NCI-H69 (cell line): ENCODE data around the gene LNPEP.

ENCODE experiments used
- DNase-seq: peaks from one replicate; lab custom pipeline; 2025; lab: John Stamatoyannopoulos, UW

The LNPEP gene

GRCh38 chr5:97000391-97000790 is 64.5 kb downstream of the LNPEP start:
- no peak for DNase-seq

- no peak for DNase-seq
These were observed 67.1 kb downstream of the LNPEP start for GRCh38 chr5:97002983-97003382.

GRCh38 chr5:97004423-97005060 is 68.7 kb downstream of the LNPEP start:
- DNase-seq: no peak

GRCh38 chr5:97006454-97007060 is 70.7 kb downstream of the LNPEP start:
- DNase-seq: no peak

- peak; percentile 64 for DNase-seq
These were observed 73.5 kb downstream of the LNPEP start for GRCh38 chr5:97009212-97009898.

- DNase-seq: no peak
These were observed 74.0 kb downstream of the LNPEP start for GRCh38 chr5:97009921-97010320.

GRCh38 chr5:97010606-97011005 is 74.7 kb downstream of the LNPEP start:
- peak; percentile 79 for DNase-seq

GRCh38 chr5:97011567-97011966 is 75.7 kb downstream of the LNPEP start:
- DNase-seq: no peak

GRCh38 chr5:97019435-97020117 is 83.7 kb downstream of the LNPEP start:
- DNase-seq: no peak

- DNase-seq: no peak
These were observed 85.5 kb downstream of the LNPEP start for GRCh38 chr5:97021416-97021815.

GRCh38 chr5:97022898-97023297 is 87.0 kb downstream of the LNPEP start:
- no peak for DNase-seq

- no peak for DNase-seq
These were observed 90.8 kb downstream of the LNPEP start for GRCh38 chr5:97026721-97027120.

- DNase-seq: peak; percentile 88
These were observed 101.9 kb downstream of the LNPEP start for GRCh38 chr5:97037819-97038218.

GRCh38 chr5:97041239-97041638 is 105.4 kb downstream of the LNPEP start:
- DNase-seq: no peak

GRCh38 chr5:97042996-97043395 is 107.1 kb downstream of the LNPEP start:
- no peak for DNase-seq

GRCh38 chr5:97043511-97043910 is 107.6 kb downstream of the LNPEP start:
- no peak for DNase-seq

- DNase-seq: peak; percentile 52
These were observed 108.2 kb downstream of the LNPEP start for GRCh38 chr5:97044052-97044451.

GRCh38 chr5:97046270-97046982 is 110.5 kb downstream of the LNPEP start:
- peak; percentile 12 for DNase-seq

GRCh38 chr5:97047076-97047475 is 111.2 kb downstream of the LNPEP start:
- DNase-seq: no peak

- no peak for DNase-seq
These were observed 113.3 kb downstream of the LNPEP start for GRCh38 chr5:97049175-97049574.

- DNase-seq: no peak
These were observed 120.4 kb downstream of the LNPEP start for GRCh38 chr5:97056263-97056662.

GRCh38 chr5:97062046-97062445 is 126.2 kb downstream of the LNPEP start:
- no peak for DNase-seq
